OCI-LY3 (cell line): ENCODE measurements around the gene KRT6B.
"Not testable (repeated sequence)": the region's sequence is repeated elsewhere in the genome, so short reads cannot be mapped to it uniquely, and the experiment has no call there.

Experiments used
- CTCF ChIP-seq: fragments of 200-600, 300-600 bp; sonication (generic); IDR thresholded peaks from 2 replicates; pipeline ENCODE4 v1.5.1; 2014; ENCODE audit warnings: antibody characterized with exemption, low read length, low read depth
- EZH2phosphoT487 ChIP-seq: fragments of 200-600 bp; shearing (Covaris generic); IDR thresholded peaks from 2 replicates; pipeline ENCODE4 v1.6.1; 2018; ENCODE audit warnings: antibody characterized with exemption, mixed run types, low read depth

- TF ChIP-seq CTCF, EZH2phosphoT487: not testable (repeated sequence)
Observed at GRCh38 chr12:52410589-52411248, 41.2 kb downstream of the KRT6B start.
